NCI-H1092 (cell line): ENCODE results near the gene NOL7.

Experiments
- DNase-seq: peaks from one replicate; lab custom pipeline; 2025; lab: John Stamatoyannopoulos, UW

Gene NOL7

DNA sequence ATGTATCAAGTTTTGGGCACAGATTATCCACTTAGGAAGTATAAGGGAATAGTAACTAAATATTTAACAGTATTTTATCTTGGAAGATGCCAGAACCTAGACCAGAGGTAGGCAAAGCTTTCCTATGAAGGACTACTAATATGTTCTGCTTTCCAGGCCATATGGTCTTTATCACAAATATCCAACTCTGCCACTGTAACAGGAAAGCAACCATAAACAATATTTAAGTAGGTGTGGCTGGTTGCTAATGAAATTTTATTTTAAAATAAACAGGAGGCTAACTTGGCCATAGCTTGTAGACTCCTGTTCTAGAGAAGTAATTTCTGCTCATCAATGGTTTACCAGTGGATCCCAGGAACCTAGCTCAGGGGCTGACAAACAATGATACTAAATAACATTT lies 39.4 kb downstream of the NOL7 start:
- DNase-seq, result no peak

GRCh38 chr6:13655700-13656099 lies 40.6 kb downstream of the NOL7 start:
- no peak for DNase-seq

DNA sequence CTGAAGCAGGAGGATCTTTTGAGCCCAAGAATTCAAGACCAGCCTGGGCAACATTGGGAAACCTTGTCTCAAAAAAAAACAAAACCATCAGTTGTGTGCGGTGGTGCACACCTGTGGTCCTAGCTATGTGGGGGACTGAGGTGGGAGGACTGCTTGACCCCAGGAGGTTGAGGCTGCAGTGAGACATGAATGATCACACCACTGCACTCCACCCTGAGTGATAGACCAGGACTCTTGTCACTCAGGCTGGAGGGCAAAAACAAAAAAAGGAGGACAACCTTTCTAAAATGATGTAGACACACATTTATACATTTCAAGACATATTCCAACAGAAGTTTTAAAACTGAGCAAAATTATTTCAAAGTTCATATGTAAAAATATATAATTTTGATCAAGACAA lies 45.1 kb downstream of the NOL7 start:
- no peak for DNase-seq

DNA sequence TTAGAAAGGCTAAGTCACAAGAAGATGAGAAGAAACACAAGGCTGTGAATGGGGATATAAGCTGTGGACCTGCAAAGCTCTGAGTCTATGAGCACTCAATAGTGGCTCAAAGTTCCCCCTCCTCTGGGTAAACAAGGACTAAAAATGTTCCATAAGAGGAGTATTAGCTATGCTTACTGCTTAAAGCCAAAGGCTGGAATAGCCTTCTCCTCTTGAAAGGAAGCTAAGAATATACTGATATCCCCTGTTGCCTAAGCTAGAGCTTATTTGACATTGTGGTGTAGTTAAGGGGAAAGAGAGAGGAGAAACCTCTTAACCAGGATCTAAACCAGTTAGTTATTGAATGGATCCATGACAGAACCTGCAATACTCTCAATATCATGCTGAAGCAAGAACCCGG lies 45.8 kb downstream of the NOL7 start:
- DNase-seq, result no peak

DNA sequence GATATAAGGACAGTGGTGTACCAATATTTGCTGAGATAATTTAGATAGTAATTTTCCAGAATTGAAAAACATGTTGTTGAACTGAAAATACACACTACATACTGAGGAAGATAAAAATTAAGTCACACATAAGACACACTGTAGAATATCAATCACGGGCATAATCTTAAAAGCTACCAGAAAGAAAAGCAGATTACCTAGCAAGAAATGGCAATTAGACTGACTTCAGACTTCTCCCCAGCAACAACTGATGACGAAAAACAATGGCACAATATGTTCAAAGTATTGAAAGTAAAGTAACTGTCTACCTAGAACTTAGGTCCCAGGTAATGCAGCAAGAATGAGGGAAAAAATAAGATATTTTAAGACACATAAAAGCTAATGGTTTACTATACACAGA lies 46.5 kb downstream of the NOL7 start:
- DNase-seq, result no peak

- no peak for DNase-seq
These were observed 47.7 kb downstream of the NOL7 start for GRCh38 chr6:13662651-13663334.

- no peak for DNase-seq
These were observed 48.9 kb downstream of the NOL7 start for GRCh38 chr6:13663986-13664385.

- no peak for DNase-seq
These were observed 49.7 kb downstream of the NOL7 start for GRCh38 chr6:13664703-13665352.

DNA sequence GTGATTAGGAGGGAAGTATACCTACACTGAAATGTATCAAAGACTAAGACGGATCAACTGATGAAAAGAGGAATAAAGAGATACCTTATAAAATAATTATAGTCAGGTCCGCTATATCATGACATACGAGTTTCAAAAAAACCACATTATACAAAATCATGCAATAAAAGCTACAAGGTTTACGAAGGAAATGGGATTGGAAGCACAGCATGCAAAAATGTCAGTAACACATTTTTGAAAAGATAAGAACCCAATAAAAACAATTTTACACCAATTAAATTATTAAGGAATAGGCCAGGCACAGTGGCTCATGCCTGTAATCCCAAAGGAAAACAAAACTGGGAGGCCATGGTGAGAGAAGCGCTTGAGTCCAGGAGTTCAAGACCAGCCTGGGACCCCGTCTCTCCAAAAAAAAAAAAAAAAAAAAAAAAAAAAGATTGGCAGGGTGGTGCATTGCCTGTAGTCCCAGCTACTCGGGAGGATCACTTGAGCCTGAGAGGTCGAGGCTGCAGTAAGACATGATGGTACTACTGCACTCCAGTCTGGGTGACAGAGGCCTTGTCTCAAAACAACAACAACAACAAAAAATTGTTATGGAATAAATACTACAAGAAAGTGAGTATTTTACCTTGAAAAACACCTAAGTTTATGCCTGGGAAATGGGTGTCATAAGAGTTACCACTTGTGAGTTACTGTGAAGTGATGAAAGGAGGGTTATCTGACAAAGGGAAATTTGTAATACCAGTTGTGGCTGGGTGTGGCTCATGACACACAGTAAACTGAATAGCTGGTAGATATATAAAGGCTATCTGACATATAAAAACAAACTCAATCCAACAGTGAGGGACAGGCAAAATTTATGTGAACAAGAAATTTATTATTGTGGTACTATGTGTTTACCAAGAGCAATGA lies 51.3 kb downstream of the NOL7 start:
- no peak for DNase-seq

DNA sequence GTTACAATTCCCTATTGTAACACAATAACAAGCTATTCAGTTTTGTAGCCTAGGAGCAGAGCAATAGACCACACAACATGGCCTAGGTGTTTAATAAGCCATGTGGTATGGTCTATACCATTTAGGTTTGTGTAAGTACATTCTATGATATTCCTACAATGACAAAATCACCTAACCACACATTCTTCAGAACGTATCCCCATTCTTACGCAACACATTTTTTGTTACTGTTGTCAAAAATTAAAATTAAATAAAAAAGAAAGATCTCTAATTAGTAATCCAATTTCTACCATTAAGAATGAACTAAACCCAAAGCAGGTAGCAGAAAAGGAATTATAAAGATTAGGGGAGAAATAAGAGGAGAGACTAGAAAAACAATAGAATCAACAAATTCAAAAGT lies 52.5 kb downstream of the NOL7 start:
- DNase-seq, result no peak

DNA sequence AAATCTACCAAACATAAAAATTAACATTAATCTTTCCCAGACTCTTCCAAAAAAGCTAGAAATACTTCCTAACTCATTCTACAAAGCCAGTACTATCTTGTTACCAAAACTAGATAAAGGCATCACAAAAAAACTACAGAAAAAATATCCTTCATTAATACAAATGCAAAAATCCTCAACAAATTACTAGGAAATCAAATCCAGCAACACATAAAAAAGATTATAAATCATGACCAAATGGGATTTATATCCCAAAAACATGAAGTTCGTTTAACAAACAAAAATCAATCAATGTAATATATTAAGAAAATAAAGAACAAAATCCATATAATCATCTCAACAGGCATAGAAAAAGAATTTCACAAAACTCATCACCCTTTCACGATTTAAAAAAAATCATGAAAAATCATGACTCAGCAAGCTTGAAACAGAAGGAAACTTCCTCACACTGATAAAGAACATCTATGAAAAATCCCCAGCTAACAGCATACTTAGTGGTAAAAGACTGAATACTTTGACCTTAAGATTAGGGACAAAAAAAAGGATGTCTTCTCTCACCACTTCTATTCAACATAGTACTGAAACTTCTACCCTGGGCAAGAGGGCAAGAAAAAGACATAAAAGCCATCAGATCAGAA lies 53.3 kb downstream of the NOL7 start:
- DNase-seq, result no peak

DNA sequence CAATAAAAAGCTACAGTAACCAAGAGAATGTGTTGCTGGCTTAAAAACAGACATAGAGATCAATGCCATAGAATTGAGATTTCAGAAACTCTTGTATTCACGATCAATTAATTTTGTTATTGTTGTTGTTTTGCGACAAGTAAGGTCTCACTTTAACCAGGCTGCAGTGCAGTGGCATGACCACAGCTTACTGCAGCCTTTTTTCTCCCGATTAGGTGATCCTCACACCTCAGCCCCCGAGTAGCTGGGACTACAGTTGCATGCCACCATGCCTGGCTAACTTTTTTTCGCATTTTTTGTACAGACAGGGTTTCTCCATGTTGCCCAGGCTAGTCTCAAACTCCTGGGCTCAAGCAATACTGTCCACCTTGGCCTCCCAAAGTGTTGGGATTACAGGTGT lies 54.3 kb downstream of the NOL7 start:
- no peak for DNase-seq
